HG03139 (cell line): ENCODE measurements around the gene STON2.
A peak's percentile ranks its signal among the peaks of the same experiment; 100 is the strongest.

Experiments used
- ATAC-seq: cut with Tn5 transposase; IDR thresholded peaks from one replicate; pipeline ENCODE4 v1.9.1; 2021; ENCODE audit not compliant: unreplicated experiment

Gene STON2

DNA sequence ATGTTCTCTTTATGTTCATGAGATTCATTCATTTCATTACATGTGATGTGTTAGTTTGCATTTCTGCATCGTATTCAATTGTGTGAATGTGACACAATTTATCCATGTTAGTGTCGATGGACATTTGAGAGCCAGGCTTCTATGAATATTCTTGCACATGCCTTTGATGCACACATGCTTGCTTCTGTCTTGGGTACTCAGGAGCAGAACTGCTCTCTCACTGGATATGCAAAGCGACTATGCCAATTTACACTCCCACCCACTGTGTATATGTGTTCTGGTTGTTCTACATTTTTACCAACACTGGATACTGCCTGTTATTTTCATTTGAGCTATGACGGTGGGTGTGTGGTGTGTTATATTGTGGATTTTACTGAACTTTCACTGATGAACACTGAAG lies 95.1 kb downstream of the STON2 start:
- no peak for ATAC-seq

DNA sequence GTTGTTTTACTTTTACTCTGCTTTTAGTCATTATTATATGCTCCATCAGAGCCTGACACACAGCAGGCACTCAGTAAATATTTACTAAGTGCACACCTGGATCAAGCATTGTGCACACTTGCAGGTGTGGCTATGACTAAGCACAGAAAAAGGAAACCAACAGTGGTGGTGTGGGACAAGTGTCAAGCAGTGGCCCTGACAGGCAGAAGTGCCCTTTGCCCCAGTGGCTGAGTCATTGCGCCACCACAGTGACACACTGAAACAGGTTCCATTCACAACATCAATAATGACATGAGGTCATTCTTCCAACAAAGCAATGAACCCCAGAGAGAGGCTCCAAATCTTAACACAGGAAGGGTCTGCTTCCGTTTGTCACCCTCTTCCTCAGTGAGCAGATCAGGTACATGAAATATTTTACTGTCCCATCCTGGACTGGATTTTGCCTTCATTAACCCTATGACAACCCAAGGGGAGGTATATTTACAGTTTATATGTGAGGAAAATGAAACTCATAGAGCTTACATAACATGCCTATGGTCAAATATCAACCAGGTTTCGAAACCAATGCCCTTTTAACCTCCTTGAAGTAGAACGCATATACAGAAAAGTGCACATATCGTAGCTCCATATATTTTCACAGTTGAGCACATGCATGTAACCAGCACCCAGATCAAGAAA lies 96.7 kb downstream of the STON2 start:
- peak; percentile 93 for ATAC-seq

DNA sequence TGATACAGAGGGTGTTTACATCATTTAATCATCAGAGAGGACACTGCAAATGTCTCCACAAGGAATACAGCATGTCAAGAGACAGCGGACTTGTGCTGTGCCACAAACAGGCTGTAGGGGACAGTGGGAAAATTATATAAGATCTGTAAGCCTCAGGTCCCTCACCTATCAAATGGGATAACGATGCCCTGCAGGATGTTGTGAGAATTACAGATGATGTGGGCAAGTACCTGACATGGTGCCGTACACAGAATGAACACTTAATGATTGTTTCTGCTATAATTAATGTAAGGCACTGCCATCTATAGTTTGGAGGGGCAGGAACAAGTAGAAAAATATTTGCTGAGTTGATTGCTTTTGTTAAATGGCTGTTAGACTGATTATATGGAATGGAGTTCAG lies 97.5 kb downstream of the STON2 start:
- ATAC-seq: no peak

DNA sequence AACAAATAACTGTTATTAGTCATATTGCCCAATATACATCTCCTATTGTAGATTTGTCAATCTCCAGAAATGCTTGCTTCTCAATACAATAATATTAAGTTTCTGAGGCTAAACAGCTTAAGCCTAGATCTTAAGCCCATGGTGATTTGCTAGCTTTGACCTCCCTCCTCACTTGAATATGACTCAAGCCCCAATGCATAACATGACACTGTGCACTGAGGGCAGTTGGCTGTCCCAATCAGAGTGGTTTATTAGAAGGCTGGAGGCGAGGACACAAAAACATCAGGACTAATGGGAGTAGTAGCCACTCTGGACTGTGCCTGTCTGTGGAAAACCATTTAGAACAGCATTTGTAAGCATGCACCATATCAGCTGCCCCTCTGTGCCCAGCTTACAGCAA lies 98.3 kb downstream of the STON2 start:
- no peak for ATAC-seq

DNA sequence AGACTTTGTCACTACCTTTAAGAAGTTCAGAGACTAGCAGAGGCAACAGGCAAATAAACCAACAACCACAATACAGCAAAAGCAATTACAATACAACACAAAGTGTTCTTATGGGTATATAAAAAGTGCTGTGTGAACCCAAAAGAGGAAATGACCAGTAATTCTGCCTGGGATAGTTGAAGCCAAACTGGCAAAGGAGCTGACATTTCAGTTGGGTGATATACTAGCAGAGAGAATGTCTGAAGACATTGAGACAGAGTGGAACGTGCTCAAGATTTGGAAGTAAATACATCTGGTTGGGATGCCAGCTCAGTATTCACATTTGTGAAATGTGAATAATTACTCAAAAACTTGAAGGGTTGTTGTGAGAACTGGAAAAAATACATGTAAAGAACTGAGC lies 98.8 kb downstream of the STON2 start:
- ATAC-seq: no peak

DNA sequence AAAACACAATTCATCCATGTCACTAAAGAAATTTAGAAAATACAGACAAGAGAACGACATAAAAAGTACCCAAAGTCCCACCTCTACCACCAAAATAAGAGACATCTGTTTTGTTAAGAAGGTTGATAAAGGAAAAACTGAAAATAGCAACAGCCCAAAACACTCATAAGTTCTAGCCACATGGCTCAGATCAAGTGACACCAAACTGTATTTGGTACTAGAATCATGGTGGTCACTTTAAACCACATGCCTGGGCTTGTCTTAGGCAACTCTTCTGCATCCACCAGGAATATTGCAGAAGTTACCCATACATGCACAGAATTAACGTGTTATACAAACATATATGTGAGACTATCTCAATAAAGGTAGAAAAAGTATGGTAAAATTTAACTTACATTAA lies 101.2 kb downstream of the STON2 start:
- no peak for ATAC-seq

DNA sequence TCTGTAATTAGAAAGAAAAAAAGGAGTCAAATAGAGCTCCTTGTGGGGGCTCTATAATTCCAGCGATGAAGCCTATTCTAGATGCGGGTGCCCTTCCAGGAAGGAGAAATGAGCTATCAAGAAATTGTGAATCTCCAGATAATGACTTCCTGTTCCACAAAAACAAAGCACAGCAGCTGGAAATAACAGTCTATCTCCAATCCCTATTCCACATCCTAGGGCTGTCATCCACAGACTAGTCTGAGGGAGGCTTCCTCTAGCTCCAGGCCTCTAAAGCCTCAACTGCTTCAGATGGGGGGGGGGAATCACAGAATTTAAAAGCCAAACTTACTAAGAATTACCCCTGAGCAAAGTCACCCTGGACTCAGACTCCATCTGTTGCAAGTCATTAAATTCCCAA lies 102.0 kb downstream of the STON2 start:
- ATAC-seq: no peak

DNA sequence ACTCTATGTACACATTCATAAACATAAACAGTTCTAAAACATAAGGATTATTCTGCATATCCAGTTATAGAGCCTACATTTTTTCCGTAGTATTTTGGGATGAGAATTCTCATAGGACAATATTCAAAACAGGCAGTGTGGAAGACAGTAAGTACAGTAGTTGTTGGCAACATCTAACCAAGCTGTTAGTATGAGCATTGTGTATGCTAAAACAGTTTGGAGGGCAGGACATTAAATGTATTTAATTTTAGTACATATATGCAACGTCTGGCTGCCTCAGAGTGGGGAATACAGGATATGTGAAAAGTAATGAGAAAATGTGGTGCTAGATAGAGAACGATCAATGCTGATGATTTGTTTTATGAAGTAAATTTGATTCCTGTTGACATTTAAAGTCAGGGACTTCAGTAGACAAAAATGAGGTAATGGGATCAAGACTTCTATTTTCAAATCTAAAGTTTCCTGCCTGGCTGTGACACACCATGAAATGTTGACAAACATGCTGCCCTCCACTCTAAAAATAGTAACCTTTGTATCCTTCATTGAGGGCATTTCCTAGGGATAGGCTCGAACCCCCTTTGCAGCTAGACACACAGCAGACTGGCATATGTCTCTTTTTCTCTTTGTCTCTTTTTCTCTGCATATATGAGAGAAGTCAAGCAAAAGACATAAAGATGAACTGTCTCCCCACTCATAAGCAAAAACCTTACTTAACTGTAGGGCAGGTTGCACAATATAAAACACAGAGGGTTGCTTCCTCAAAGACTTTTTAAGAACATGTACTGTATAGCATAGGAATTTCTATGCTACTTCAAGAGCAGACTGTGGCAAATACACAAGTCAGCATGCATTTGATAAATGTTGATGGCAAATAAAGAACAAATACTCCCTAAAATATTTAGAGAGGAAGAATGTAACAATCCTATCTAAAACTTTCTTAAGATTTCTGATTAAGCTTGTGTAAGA lies 103.9 kb downstream of the STON2 start:
- ATAC-seq: no peak

DNA sequence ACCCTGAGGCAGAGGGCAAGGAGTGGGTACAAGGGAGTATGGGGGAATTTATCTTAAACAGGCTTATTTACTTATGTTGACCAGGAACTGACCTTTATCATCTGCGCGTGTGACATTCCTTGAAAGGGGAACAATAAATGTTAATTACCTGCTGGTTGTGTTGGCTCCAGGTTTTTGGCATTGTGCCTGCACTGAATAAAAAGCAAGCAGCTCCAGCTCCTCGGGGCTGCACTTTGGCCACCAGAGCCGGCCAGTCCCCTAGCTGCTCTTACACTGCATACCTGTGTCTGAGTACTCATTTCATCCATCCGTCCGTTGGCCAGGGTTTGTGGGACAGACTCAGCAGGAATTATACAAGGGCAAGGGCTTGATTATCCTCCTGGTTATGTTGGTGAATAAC lies 110.6 kb downstream of the STON2 start:
- ATAC-seq: no peak

DNA sequence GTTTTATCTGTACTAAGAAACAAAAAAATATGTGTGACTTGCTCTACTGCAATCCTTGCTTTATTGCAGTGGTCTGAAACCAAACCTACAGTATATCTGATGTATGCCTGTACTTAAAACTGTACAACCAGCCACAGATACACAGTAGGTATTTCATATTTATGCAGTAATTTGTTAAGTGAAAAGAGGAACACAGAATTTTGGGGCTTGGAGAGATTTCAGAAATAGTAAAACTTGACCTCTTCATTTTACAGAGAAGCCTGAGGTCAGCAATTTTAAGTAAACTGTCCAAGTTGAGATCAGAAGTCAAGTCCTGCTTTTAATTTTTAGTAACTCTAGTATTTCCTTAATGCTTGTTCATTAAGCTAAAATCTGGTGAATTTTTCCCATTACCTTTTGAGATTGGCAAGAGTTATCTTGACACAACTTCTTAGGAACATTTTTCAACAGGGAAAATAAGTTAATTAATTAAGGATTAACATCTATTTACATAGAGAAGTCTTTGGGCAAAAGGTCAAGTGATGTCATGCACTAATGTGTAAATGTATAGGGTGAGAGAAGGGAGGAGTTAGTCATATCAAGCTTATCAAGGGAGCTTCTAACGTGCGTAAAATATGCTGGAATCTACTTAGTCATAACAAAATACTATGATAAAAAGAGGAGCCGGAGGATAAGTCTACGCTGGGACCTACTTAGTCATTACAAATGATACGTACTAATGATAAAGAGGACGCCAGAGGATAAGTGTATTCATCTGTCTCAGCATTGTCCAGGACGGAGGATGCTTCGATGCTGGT lies 113.4 kb downstream of the STON2 start:
- ATAC-seq: no peak

DNA sequence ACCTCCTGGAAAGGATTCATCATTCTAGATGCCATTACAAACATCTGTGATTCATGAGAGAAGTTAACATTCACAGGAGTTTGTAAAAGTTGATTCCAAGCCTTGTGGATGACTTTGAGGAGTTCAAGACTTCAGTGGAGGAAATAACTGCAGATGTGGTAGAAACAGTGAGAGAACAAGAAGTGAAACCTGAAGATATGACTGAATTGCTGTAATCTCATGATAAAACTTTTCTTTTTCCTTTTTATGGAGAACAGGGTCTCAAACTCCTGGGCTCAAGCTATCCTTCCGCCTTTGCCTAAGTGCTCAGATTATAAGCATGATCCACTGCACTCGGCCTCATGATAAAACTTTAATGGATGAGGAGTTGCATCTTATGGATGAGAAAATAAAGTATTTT lies 114.9 kb downstream of the STON2 start:
- ATAC-seq: no peak

DNA sequence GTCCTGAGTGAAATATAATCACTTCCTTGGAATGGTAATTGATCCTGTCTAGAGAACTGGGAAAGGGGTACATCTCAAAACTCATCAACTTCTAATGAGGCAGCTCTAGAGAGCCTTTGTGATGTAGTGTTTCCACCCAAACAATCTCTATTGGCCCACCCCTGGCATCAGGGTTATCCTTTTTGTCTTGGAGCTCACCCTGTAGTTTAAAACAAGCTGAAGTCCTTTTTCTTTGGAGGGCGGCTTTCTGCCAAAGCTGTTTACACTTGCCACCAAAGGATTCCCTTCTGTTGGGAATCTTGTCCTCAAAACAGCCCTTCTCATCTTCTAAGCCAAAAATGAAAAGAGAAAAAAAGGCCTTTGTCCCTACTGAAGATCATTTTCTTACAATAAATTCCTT lies 118.8 kb downstream of the STON2 start:
- ATAC-seq: no peak

DNA sequence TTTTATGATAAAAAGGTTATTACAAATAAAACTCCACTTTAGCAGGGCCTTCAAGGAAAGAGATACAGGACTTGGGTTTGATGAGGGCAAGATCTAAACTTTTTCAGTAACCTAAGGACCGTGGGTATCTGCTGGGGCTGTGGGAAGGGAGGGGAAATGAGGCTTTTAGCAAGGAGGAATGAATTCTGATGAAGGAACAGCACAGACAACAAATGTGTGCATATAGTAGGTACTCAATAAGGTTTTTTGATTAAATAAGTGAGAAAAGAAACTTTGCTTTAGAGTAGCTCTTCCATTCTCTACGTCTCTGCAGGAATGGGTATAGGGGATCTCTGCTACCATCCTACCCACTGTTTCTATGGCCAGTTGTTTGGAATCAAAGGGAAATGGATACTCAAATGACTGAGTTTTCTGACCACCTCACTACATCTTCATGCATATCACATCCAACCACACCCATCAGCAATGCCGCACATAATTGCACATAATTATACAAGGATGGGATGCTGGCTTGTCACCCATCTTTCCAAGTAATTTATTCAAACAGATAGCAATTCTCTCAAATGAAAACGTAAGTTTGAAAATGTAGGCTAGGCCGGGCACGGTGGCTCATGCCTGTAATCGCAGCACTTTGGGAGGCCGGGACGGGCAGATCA lies 119.9 kb downstream of the STON2 start:
- ATAC-seq: no peak

DNA sequence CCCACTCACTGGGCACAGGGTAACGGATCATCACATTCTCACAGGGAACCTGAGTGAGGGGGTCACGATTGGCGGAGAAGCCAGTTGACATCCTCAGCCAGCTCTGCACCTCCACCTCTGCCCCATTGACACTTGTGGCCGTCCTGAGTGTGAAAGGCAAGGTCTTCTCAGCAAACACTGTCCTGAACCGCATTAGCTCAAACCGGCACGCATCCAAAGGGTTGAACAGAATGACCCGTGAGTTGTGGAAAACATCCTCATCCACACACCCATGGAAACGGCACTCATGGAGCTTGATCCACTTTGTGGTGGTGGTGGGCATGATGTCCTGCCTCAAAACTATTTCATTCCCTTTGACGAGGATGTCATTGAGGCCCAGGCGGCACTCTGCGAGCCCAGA lies 123.0 kb downstream of the STON2 start:
- ATAC-seq: no peak

DNA sequence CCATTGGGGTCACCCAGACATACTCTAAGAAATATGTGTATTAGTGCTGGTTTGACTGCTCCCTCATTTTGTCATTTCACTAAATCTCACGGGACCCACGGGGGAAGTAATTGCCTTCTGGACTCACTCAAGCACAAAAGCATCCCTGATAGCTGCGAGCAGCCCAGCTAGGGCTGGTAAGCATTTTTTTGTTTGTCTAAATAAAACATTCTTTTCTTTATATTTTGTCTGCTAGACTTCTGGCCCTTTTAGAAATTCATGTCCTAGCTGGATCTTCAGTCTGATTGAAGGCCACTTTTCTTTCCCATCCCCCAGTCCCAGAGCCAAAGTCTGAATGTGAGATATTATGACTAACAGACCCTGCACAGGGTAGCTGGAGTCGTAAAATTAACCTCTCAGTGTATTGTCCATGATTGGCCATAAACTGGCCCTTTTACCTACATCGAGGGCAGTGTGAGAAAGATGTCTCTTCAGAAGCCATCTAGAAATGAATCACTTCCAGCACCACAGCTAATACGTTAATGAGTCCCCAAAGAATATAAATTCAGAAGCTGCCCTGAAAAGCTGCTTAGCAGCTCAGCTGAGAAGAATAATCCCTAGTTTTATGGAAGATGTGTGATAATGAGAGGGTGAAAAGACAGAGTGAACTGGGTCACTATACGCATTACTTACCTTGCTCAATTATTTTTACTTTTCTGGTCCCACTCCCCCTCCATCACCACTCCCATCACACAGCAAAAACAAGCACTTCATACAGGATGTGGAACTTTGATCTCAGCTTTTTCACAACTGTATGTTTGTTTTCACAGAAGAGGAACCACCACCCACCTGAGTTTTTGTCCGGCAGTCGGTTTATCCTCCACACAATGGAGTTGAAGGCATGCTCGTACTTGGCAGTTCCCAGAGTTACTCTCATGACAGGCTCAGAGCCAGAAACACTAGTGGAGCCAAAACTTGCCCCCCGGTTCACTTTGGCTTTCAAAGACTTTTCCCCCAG lies 123.8 kb downstream of the STON2 start:
- ATAC-seq: no peak

DNA sequence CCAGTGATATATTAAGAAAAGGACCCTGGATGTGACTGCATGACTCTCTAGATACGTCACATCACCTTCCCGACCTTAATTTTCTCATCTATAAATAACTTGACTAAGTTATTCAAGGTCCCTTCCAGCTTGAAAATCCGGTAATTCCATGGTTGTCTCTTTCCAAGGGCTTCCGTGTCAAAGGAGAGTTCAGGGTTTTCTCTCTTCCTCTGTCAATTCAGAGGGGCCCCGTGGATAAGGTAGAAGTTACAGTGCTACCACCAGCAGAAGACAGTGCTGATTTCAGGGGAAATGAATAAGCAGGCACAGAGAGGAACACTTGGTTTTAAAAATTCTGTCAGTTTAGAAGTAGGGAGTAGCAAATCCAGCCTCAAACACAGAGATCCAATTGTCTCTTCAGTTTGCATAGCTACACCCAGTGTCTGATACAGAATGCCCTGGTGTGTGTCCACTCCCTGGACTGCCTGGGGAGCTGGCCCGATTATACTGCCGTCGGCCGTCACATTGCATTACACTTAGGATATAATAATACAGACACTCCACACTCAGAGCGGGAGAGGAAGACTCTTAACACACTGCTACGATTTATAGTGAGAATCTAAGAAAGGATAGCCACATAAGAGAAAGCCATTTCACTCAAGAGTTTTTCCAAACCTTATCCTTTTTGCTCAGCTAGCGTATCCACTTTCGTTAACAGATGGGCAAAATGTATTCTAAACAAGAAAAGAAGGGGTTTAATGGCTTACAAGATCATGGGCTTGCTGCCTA lies 124.6 kb downstream of the STON2 start:
- no peak for ATAC-seq

DNA sequence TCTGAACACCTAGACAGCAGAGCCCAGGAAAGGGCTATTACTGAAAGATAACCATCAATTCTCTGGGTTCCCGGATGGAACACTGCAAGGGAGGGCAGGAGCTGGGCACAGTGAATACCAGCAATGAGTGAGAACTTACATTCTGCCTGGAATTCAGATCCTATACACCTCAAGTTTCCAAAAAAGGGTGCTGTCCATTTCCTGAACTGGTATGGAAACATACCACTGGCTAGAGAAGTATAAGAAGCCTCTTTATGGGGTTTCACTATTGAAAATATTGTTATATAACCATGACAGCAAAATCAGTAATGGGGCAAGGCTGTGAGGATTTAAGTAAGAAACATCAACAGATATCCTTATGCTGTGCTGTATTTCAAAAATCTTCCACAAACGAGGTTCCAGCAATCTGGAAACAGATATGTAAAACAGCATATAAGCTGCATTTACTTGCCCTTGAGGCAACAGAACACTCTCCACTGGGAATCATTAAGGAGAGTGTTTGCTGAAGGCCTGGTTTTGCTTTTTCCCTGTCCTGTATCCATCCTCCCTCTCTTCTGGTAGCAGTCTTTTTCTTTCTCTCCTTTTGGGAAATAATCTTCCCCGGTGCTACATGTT lies 126.1 kb downstream of the STON2 start:
- no peak for ATAC-seq

DNA sequence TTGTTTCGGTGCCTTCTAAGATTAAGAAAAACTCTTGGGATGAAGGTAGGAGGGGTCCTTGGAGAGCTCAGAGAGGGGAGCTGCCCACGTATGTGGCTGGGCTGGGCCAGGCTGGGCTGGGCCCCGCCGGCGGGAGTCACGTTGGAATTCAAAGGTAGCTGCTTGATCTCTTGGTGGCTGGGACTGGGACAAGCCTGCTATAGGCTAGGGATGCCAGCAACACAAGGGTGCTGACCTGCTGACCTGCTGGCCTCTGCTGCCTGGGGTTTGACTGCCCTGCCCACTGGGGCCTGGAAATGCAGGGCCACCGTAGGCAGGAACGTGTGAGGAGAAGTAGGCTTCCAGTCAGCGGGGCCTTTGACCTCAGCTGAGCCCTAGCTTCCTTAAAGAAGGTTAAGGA lies 126.6 kb downstream of the STON2 start:
- ATAC-seq: no peak

DNA sequence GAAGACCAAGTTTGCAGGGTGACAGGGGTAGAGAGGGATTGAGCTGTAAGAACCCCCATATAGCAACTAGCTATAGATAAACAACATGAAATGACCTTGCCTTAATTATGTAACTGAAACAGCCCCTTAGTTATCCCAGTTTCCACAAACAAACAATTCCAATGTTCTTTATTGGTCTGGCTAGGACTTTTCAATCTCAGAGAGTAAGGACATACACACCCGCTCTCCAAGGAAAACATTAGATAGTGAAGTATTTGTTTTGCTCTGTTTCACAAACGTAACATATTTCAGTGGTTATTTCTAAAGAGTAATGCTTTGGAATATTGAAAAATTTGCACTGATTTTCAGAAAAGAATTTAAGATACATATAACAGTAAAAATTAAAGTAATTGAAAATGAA lies 127.8 kb downstream of the STON2 start:
- no peak for ATAC-seq
